SKM-1 treated with dmso at 0.1 percent for 144 hours (cell line): ENCODE measurements around the gene BBS12.
A peak's percentile ranks its signal among the peaks of the same experiment; 100 is the strongest.
"Not testable (repeated sequence)": the region's sequence is repeated elsewhere in the genome, so short reads cannot be mapped to it uniquely, and the experiment has no call there.

Source experiments
- DNase-seq: peaks from one replicate; lab custom pipeline; 2025; ENCODE audit not compliant: unreplicated experiment; lab: John Stamatoyannopoulos, UW

BBS12 gene

DNA sequence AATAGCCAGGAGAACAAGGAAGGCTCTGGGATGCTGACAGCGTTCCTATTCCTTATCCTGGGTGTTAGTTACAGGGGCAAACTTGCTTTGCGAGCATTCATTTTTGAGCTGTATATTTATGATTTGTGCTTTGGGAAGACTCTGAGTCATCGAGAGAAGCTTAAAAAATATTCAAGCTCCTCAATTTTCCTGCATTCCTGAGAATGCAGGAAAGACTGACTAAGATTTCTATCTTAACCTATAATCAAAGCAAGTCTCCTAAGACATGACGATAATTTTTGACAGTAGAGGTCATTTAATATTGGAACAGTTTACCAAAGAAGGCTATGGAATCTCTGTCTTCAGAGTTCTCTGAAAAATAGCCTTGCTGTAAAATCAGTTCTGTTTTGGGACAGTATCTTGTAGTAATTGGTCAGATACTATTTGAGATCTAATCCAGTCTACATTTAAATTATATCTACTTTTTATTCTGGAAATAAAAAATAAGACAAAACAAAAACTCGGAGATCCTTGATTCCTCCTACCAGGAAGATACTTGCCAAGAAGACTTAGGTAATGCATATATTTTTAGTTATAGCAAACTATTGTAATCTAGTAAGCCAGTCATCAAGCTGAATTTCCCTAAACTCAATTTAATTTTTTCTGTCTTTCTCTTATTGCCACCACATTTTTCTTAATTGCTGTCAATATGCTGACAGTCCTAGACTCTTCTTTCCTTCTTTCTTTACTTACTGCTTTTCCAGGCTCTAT lies 31.7 kb downstream of the BBS12 start:
- DNase-seq, result no peak

- peak; percentile 65 for DNase-seq
Observed at GRCh38 chr4:122764821-122765215, 32.3 kb downstream of the BBS12 start.

DNA sequence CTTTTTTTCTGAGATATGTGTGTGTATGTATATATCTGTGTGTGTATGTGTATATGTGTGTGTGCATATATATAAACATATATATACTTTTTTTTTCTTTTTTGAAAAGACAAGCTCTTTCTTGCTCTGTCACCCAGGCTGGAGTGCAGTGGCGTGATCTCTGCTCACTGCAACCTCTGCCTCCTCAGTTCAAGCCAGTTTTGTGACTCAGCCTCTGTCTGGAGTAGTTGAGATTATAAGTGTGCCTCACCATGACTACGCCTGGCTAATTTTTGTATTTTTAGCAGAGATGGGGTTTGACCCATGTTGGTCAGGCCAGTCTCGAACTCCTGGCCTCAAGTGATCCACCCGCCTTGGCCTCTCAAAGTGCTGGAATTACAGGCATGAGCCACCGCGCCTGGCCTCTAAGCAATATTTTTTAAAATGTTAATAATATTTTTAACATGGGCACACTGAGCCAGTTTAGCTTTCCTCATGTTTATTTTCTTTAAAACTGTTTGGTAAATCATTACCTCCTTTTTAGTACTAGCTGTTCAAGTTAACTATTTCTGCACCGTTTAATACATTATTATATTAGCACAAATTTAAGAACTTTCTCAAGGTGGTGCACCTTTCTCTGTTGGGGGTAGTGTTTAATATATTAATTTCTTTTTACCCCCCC lies 33.3 kb downstream of the BBS12 start:
- no peak for DNase-seq

DNA sequence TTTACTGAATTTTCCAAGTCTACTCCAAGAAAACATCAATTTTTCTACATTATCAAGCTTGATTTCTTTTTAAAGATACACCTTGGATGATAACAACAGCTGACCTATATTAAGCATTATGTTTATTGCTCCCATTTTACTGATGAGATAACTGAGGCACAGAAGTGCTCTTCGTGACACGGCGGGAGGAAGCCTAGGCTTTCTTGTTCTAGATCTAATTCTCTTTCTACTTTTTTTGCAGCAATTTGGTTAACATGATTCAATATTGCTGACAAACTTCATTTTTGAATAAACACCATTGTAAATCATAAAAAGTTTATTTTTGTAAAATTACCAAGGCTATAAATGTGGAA lies 33.8 kb downstream of the BBS12 start:
- DNase-seq, result no peak

- DNase-seq, result no peak
Observed at GRCh38 chr4:122766950-122767349, 34.4 kb downstream of the BBS12 start.

DNA sequence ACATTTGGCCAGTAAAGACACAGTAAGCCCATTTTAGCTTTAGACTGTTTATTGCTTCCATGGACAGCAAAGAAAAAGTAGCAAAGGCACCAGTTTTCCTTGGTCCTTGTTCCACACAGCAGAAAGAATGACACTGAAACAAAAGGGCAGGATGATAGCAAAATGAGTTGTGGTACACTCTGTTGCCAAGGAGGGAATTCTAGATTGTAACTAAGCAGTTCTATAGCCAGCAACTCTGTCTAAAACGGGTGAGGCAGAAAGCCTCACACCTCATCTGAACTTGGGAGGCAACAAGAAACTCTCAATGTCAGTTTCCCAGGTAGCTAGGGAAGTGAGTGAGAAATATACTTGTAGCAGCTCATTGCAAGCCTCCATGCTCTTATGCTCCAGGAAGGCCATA lies 39.2 kb downstream of the BBS12 start:
- no peak for DNase-seq

- DNase-seq, result no peak
Observed at GRCh38 chr4:122772311-122772710, 39.8 kb downstream of the BBS12 start.

GRCh38 chr4:122772986-122773385 lies 40.5 kb downstream of the BBS12 start:
- DNase-seq, result no peak

DNA sequence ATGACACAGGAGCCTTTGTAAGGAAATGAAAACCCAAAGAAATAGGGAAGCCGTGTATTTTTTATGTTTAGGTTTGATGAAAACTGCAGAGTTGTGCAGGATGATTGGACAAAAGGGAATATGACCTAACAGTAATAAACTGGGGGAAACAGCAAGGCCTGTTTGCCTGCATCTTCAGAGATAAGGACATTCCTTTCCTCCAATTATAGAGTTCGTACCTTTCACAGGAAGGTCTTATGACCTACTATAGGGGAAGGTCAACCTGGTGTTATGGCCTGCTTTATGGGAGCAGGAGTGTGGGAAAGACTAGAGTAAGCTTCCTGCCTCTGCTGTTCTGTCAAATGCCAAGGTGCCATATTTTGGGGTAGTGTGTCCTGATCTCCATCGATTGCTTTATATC lies 42.5 kb downstream of the BBS12 start:
- no peak for DNase-seq

DNA sequence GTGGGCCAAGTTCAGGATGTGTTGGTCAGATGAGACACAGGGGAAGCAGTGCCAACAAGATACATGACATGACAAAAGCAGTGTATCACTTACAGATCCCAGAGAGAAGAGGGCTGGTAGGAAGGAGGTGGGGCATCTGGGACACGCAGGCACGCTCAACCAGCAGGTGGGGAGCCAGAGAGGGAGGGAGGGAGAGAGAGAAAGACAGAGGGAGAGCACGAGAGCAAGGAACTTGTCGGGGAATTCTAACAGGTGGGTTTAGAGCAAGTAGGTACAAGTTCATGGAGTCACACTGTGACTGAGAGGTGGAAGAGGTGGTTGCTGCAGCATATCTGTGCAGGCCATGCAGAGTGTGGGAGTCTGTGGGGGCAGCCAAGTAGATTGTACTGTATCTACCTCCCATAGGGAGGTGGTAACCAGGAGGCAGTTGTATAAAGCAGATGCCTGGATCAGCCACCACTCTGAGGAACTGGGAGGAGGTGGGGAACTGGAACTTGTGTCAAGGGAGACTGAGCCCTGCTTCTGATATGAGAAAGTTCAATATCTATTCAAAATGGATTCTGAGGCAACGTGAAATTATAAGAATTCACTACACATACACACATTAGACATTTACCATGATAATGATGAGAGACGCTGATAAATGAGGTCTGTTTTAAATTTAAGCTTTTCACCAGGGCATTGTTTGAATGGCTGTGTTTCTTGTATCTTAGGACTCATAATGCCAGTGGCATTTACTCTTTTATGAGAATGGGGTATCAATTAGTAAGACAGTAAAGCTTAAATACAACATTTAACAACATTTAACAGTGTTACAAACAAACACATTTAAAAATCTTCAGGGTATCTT lies 43.7 kb downstream of the BBS12 start:
- no peak for DNase-seq

DNA sequence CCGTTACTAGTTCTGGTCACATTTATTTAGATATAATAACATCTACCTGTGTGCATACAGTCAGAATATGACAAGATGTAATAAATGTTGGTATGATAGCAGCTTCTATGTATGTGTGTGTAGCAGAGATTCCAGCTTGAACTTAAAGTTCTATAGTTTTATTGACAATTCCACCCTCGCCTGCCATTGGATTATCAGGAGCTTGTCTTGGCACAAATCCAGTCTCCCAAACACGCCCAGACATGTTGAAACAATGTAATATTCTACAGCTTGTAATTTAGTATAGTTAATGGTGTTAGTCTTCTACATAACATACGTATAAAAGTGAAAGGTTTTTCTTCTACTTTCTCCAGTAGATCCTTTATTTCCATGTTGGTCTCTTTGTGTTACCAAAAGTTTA lies 44.4 kb downstream of the BBS12 start:
- DNase-seq, result no peak

GRCh38 chr4:122777846-122778673 lies 45.6 kb downstream of the BBS12 start:
- DNase-seq, result no peak

GRCh38 chr4:122781486-122781885 lies 49.0 kb downstream of the BBS12 start:
- no peak for DNase-seq

- no peak for DNase-seq
Observed at GRCh38 chr4:122783301-122784215, 51.1 kb downstream of the BBS12 start.

DNA sequence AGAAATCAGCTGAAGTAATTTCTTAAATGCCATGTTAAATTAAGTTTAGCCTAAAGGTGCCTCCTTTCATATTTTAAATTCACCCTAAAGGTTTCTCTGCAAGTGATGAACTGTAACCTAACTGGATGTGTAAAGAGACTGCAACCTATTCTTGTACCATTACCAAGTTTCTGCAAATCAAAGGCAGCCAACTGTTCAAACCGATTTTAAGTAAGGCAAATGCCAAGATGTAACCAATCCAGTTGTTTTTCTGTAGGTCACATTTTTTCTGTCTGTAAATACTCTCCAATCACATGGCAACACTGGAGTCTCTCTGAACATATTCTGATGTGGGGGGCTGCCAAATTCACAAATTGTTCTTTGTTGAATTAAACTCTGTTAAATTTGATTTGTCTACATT lies 51.8 kb downstream of the BBS12 start:
- no peak for DNase-seq

- no peak for DNase-seq
Observed at GRCh38 chr4:122785099-122785498, 52.6 kb downstream of the BBS12 start.

DNA sequence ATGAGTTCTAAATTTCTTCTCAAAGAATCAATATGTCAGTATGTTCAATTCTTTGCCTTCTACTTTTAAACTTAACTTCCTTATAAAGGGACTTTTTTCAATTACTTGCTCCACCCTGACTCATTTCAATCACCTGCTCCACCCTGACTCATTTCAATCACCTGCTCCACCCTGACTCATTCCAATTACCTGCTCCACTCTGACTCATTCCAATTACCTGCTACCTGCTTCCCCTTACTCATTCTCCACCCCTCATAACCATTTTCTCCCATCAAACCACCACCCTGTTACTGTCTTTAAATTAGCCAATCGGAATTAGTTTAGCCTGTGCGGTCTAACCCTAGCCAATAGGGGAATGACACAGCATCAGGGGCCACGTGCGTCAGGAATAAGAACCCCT lies 53.8 kb downstream of the BBS12 start:
- not testable (repeated sequence) for DNase-seq

- DNase-seq, result not testable (repeated sequence)
Observed at GRCh38 chr4:122786920-122787319, 54.4 kb downstream of the BBS12 start.

- no peak for DNase-seq
Observed at GRCh38 chr4:122787940-122788339, 55.4 kb downstream of the BBS12 start.

- DNase-seq, result no peak
Observed at GRCh38 chr4:122788935-122789334, 56.4 kb downstream of the BBS12 start.
